HG03039 (cell line): ENCODE results near the gene PTPRD.

Source experiments
- ATAC-seq: cut with Tn5 transposase; IDR thresholded peaks from one replicate; pipeline ENCODE4 v1.9.1; 2021; ENCODE audit warnings: mild to moderate bottlenecking, moderate library complexity; ENCODE audit not compliant: unreplicated experiment

Gene PTPRD

DNA sequence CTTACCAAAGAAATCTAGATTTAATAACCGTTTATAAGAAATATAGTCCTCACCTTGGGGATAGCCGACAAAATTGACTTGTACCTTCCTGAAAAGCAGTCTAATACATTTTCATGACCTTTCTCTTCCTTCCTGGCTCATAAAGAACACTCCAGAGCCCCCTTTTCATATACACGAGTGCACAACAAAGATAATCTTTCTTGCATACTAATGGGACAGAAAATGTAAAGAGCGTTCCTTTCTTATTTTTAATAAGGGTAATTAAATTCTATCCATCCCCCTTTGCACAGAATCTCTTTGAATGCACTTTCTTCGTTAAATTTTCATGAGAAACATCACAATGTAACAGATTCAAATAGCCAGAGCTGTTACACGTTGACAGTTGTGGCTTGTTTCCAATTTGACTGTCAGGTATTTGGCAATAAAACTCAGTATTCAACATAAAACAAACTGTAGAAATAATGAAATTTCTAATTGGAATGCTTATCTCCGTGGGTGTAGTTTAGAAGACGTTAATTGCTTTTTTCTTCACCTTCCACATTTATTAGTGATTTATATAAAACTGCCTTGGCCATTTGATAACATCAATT lies 2080.9 kb downstream of the PTPRD start:
- no peak for ATAC-seq

GRCh38 chr9:8521112-8521511 lies 2091.7 kb downstream of the PTPRD start:
- ATAC-seq: no peak

DNA sequence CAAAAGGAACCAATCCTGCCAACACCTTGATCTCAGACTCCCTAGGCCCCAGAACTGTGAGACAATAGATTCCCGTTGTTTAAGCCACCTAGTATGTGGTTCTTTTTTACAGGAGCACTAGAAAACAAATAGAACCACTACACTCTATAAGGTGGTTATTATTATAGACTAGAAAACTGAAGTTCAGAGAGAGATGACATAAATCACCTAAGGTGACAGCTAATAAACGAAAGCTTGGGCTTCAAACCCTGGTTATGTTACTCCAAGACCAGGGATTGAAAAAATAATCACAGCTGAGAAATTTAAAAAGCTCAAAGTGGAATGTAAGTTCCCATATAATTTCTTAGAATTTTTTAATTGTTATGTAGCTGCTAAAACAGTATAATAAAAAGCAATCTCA lies 2097.1 kb downstream of the PTPRD start:
- no peak for ATAC-seq

DNA sequence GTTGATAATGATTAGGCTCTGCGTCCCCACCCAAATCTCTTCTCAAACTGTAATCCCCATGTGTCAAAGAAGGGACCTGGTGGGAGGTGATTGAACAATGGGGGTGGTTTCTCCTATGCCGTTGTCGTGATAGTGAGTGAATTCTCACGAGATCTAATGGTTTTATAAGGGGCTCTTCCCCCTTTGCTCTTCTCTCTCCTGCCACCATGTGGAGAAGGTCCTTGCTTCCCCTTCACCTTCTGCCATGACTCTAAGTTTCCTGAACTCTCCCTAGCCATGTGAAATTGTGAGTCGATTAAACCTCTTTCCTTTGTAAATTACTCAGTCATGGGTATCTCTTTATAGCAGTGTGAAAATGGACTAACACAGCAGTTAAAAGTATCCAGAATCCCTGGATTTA lies 2098.0 kb downstream of the PTPRD start:
- ATAC-seq: no peak

GRCh38 chr9:8508671-8509290 lies 2104.0 kb downstream of the PTPRD start:
- ATAC-seq: no peak

GRCh38 chr9:8494571-8494970 lies 2118.2 kb downstream of the PTPRD start:
- no peak for ATAC-seq

- no peak for ATAC-seq
These were observed 2120.1 kb downstream of the PTPRD start for GRCh38 chr9:8492679-8493078.

- no peak for ATAC-seq
These were observed 2120.8 kb downstream of the PTPRD start for GRCh38 chr9:8492024-8492423.

DNA sequence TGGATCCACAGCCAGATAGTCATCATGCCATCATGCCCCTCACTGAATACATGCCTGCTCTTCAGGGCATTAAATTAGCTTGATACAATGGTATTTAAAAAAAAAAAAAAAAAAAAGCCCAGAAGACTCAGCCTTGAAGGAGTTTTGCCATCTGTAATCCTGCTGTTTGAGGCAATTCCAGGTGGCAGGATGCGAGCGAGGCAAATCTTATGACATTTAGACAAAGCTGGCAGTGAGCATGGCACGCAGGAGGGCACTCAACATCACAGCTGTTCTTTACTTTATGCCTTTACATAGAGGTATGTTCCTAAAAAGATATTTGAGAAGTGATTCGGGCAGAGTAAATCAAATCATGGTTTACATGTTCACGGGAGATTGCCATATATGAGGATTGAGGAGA lies 2121.2 kb downstream of the PTPRD start:
- no peak for ATAC-seq

DNA sequence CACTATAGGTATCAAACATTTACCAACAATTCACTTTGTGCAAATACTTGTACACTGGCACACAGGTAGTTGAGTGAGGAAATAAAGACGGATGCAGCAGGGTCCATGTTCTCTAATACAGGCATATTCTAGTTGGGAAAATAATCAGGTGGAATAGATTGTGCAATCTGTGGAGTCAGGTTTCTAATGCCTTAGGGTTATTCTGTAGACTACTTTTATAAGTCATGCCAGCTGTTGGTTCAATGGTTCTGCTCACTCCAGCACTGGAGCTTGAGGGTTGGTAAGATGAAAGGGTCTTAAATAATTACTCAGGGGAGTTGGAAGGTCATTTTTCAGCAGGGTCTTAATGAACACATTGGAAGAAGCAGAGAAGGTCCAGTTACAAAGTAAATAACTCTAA lies 2123.0 kb downstream of the PTPRD start:
- no peak for ATAC-seq

DNA sequence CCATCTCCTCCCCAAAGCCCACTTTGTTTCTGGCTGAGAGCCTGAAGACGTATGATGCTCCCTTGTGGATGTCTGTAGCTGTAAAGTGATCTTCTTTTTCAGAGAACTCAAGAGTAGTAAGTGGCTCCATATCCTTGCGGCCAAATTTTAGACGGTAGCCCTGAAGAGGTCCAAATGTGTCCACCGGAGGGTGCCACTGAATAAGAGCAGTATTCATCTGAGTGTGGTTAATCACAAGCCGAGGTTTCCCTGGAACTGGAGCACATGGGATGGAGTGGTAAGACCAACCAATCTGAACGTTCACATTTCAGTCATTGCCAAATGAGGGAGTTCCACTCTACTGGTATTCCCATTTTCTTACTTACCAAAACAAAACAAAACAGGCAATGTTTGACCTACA lies 2126.7 kb downstream of the PTPRD start:
- ATAC-seq: no peak

DNA sequence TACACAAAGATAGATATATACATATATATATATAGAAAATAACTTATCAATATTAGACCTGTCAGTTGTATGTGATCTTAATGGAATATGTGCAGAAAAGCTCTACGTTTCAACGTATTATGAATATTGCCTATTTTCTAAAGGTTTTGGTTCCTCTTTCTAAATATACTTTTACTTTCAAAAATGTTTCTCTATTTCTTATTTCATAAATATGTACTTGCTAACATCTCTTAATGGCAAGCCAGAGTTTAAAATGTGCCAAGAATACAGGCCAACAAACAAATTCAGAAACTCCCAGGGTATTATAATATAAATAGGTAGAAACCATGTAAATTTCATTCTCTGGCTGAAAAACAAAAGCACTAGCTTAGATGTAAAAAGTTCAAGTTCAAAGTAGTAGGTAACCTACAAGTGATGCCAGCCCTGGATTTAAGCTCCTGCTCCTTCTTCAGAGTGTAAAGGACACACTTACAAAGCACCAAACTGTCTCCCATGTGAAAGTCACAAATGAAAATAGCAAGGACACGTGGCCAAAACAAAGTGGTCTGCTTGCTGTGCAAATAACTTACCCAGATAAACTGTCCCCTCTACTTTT lies 2128.1 kb downstream of the PTPRD start:
- no peak for ATAC-seq

- ATAC-seq: no peak
These were observed 2135.4 kb downstream of the PTPRD start for GRCh38 chr9:8477450-8477849.

GRCh38 chr9:8474937-8475336 lies 2137.9 kb downstream of the PTPRD start:
- no peak for ATAC-seq

DNA sequence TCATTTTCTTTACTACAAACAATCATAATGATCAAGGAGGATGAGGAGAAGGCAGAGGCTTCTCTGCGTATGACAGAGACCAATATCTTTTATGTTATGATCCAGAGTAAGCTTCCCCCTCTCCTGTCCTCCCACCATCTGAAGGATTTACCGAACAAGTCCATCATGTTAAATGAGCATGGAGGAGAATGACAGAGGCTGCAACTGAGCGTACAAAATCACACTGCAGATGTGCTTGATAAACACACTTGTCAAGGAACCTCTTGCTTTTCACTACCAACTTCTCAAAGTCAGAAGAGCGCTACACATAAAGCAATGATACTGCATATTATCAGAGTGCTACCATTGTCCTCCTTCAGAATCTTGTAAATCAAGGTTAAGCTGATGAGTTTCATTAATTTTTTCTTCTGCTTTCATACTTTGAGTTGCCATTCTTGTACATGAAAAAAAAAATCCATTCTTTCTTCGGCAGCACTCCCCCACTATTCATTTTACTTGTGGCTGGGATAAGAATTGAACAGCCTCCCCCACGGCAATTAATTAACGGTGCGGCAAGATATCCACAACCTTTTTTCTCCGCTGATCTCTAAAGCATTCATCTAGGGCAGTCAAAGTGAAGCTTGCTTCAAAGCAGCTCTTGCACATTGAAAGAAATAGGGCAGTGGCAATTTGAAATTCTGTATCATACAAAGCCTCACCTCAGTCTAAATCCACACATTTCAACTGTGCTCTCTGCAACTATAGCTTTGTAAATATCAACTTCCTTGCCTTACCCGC lies 2139.4 kb downstream of the PTPRD start:
- ATAC-seq: no peak

- ATAC-seq: no peak
These were observed 2144.7 kb downstream of the PTPRD start for GRCh38 chr9:8468045-8468637.

DNA sequence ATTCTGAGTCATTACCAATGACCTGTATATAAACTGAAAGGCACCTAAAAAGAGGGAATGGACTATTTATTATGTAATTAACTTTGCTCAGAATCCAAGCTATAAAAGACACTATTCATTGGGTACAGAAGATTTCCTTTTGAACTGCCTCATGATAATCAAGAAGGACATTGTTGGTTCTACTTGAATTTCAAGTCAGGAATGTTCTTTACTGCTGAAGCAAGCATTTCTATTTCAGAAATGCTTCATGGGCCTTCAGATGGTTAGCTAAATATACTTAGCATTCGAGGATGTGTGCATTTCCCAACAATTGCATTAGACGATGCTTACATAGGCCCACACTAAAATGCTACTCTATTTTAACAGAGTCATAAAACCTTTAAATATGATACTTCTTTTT lies 2155.0 kb downstream of the PTPRD start:
- ATAC-seq: no peak

- ATAC-seq: no peak
These were observed 2155.7 kb downstream of the PTPRD start for GRCh38 chr9:8457055-8457454.

DNA sequence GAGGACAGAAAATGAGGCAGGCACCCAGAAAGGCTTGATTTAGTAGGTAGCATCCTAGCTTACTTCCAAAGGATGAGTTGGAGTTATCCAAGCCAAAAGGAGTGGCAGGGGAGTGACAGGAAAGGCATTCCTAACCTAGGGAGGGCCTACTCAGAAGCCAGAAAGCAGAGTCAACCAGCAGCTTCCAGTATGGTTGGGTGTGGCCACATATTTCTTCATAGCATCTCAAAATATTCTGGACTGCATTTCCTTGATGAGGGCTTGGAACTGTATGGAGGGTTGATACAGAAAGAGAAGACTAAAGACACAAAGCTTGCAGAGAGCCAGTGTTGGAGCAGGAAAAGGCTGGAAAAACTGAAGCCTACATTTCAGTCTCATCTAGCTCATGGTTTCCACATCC lies 2156.5 kb downstream of the PTPRD start:
- ATAC-seq: no peak

GRCh38 chr9:8450810-8451545 lies 2161.8 kb downstream of the PTPRD start:
- no peak for ATAC-seq

GRCh38 chr9:8448226-8448625 lies 2164.6 kb downstream of the PTPRD start:
- ATAC-seq: no peak
